D721Med (cell line): ENCODE measurements around the gene CX3CL1.

Source experiments
- DNase-seq: peaks from one replicate; pipeline ENCODE4 v3.0.0; 2011; ENCODE audit warnings: low spot score; ENCODE audit not compliant: insufficient read length
- FAIRE-seq: peaks from 2 replicates; lab custom pipeline; 2011; peaks lifted over from hg19 to GRCh38; lab: Jason Lieb, UNC
- TF ChIP-seq, protein P1 (sequence below): IDR thresholded peaks from 2 replicates; pipeline ENCODE4 v1.5.1; 2012; ENCODE audit warnings: mild to moderate bottlenecking, control low read depth; ENCODE audit not compliant: insufficient read depth; ENCODE audit errors: missing control alignments

Gene CX3CL1

GRCh38 chr16:57376313-57376818, 4.1 kb downstream of the CX3CL1 start:
- no peak for DNase-seq
- TF ChIP-seq, protein P1, sequence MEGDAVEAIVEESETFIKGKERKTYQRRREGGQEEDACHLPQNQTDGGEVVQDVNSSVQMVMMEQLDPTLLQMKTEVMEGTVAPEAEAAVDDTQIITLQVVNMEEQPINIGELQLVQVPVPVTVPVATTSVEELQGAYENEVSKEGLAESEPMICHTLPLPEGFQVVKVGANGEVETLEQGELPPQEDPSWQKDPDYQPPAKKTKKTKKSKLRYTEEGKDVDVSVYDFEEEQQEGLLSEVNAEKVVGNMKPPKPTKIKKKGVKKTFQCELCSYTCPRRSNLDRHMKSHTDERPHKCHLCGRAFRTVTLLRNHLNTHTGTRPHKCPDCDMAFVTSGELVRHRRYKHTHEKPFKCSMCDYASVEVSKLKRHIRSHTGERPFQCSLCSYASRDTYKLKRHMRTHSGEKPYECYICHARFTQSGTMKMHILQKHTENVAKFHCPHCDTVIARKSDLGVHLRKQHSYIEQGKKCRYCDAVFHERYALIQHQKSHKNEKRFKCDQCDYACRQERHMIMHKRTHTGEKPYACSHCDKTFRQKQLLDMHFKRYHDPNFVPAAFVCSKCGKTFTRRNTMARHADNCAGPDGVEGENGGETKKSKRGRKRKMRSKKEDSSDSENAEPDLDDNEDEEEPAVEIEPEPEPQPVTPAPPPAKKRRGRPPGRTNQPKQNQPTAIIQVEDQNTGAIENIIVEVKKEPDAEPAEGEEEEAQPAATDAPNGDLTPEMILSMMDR, result no peak
- no peak for FAIRE-seq

- FAIRE-seq (no peak), DNase-seq (no peak)
- TF ChIP-seq, protein P1, result no peak
These were observed 5.0 kb downstream of the CX3CL1 start for GRCh38 chr16:57377080-57377841.

DNA sequence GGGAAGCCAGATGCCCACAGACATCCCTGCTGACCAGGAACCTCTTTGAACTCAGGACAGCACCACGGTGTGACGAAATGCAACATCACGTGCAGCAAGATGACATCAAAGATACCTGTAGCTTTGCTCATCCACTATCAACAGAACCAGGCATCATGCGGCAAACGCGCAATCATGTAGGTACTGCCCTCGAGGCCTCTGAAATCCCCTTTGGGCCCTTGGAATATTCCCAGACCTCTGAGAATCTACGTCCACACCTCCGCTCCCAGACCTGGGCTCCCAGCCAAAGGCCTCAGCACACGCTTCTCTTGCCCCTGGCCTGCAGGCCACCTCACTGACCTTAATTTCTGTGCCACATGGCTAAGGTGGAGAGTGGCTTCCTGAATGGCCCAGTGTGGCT, 7.3 kb downstream of the CX3CL1 start:
- TF ChIP-seq, protein P1, result no peak
- FAIRE-seq, result no peak

DNA sequence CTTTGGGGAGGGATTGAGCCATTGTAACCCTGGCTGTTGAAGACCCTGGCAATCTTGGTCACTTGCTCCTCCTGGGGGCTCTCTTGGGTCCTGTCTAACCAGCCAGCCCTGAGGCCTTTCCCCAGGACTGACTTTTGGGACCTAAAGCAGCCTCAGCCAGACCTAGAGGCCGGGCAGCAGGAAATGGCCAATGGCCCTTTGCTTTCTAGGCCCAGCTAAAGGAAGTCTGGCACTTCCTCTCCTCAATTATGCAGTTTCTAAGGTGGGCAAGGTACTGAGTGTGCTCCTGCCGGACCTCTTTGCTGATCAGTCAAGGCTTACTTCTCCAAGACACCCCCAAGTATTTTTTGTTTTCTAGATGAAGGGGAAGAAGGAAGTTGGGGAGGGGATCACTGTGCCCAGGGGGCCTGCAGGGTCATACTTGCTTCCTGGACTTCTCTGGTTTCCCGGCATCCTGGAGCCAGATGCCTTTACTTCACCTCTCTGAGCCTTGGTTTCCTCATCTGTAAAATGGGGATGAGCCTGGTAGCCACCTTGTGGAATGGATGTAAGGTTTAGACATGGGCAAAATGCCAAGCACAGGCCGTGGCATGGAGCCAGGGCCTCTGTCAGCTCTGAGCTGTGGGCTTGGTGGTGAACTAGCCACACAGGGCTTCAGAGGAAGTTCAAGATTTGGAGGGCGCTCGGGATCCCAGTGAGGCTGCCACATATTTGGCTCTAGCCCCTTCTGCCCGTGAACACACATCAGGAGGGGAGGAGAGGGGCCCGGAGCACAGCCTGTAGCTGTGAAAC, 8.6 kb downstream of the CX3CL1 start:
- TF ChIP-seq, protein P1, result no peak
- FAIRE-seq, result no peak
- no peak for DNase-seq

More for the DNA sequence above, 7.3 kb downstream of the CX3CL1 start:
- DNase-seq, result no peak

- TF ChIP-seq, protein P1, result no peak
- DNase-seq (no peak), FAIRE-seq (no peak)
These were observed 9.7 kb downstream of the CX3CL1 start for GRCh38 chr16:57381791-57382534.

DNA sequence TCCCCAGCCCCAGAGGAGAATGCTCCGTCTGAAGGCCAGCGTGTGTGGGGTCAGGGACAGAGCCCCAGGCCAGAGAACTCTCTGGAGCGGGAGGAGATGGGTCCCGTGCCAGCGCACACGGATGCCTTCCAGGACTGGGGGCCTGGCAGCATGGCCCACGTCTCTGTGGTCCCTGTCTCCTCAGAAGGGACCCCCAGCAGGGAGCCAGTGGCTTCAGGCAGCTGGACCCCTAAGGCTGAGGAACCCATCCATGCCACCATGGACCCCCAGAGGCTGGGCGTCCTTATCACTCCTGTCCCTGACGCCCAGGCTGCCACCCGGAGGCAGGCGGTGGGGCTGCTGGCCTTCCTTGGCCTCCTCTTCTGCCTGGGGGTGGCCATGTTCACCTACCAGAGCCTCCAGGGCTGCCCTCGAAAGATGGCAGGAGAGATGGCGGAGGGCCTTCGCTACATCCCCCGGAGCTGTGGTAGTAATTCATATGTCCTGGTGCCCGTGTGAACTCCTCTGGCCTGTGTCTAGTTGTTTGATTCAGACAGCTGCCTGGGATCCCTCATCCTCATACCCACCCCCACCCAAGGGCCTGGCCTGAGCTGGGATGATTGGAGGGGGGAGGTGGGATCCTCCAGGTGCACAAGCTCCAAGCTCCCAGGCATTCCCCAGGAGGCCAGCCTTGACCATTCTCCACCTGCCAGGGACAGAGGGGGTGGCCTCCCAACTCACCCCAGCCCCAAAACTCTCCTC, 10.4 kb downstream of the CX3CL1 start:
- no peak for FAIRE-seq
- DNase-seq, result no peak
- TF ChIP-seq, protein P1, result no peak
